GM19438 (cell line): ENCODE data around the gene PFKP.

Experiments used
- ATAC-seq: cut with Tn5 transposase; IDR thresholded peaks from one replicate; pipeline ENCODE4 v1.9.1; 2021; ENCODE audit warnings: low read depth; ENCODE audit not compliant: unreplicated experiment

The PFKP gene

DNA sequence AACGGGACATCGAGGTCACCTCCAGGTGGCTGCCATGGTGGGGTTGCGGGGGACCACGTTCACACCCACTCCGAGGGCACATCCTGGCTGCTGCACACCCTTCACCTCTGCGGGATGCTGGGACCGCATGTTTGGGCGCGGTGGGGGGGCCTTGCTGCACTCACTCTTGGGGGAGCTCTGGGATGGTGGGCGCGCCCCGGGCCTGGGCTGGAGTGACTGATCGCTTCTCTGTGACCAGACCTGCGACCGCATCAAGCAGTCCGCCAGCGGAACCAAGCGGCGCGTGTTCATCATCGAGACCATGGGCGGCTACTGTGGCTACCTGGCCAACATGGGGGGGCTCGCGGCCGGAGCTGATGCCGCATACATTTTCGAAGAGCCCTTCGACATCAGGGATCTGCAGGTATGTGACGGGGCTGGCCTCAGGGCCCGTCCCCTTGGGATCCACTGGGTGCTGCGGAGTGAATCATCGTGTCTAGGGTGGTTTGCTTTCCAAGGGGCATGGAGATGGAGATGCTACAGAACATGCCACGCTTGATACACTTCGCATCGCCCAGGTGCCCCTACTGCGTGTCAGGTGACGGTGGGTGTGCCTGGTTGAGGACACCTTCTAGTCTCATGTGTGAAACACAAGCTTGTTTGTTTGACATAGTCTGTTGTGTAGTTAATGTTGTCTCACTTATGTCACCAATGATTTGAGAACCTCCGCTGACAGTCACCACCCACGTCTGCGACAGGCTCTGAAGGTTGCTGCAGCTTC lies 62.4 kb downstream of the PFKP start:
- no peak for ATAC-seq

DNA sequence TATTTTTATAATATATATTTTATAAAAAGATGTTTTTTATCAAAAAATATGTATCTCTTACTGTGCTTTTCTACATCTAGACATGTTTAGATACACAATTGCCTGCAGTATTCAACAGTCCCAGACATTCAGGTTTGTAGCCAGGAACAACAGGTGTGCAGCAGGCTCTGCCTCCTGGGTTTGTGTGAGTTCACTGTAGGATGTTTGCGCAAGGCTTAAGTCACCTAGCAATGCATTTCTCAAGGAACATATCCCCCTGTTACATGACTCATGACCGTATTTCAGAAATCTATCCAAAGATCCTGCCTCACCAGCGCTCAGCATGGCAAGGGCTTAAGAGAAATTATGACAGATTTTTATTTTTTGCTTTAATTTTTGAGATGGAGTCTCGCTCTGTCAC lies 63.8 kb downstream of the PFKP start:
- ATAC-seq = no peak

DNA sequence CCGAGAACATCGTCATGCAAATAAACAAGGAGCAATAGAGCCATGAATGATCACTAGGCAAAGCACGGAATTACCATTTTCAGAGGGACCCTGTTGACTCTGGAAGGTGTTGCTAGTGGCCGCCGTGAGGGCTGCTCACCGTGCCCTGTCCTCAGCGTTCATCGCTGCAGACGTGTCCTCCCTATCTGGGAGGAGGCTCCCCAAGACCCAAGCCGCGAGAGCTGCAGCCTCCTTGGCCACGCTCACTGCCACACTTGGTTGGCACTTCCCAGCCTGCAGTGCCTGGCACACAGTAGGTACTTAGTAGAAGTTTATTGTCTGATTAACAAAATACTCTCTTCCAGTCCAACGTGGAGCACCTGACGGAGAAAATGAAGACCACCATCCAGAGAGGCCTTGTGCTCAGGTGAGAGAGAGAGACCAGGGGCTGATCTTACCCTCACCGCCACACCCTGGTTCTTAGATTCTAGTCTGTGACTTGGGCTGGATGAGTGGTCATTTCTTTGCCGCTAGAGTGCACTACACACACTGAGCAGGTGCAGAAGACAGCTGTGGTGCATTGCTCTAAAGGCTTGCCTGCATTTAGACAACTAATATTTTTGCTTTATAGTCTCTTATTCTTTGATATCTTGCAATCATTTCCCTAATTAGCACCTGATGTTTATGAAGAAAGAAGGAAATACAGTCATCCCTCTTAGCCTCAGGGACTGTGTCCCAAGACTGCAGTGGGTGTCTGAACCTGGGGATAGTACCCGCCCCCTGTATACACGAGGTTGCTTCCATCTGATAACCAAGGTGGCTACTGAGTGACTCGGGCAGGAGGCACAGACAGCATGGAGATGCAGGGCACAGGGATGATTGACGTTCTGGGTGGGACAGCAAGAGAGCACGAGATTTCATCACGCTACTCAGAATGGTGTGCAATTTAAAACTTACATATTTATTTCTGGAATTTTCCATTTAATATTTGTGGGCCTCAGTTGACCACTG lies 65.0 kb downstream of the PFKP start:
- no peak for ATAC-seq

DNA sequence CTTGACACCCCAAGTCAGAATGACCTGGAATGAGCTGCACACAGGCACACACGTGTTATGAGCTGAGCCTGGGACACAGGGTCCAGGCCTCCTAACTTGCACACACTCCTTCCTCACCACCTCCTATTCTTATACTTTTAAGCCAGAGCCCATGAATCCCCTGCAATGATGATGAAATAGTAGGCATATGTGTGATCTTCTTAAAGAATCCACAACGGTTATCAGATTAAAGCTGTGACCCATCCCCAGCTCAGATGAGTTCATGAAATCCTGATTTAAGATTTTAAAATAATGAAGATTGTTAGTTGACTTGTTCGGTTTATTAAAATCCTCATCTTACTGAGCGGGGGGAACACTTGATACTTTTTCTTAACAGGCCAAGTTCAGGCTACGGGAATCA lies 66.6 kb downstream of the PFKP start:
- ATAC-seq = no peak

DNA sequence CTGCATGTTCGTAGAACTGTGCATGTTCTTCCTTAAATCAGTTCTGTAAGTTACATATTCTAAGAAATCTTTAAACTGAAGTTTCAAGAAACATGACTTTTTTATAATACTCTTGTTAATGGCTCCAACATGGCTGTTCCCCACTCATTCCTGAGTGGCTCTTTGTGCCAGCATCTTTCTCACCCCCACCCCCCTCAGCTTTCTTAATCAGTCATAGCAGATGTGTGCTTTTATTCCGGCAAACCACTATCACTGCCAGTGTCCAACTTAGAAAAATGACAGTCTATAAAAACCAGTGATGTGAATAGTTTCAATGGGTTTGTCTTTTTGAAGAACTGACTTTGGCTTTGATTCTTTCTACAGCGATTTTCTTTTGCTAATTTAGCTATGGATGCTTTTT lies 67.7 kb downstream of the PFKP start:
- ATAC-seq = no peak

DNA sequence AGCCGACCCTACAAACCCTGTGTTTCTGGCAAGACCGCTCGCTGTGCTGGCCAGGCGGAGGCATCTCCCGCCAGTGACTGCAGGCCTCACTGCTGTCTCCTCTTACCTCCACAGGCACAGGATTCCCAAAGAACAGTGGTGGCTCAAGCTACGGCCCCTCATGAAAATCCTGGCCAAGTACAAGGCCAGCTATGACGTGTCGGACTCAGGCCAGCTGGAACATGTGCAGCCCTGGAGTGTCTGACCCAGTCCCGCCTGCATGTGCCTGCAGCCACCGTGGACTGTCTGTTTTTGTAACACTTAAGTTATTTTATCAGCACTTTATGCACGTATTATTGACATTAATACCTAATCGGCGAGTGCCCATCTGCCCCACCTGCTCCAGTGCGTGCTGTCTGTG lies 69.0 kb downstream of the PFKP start:
- ATAC-seq = no peak

DNA sequence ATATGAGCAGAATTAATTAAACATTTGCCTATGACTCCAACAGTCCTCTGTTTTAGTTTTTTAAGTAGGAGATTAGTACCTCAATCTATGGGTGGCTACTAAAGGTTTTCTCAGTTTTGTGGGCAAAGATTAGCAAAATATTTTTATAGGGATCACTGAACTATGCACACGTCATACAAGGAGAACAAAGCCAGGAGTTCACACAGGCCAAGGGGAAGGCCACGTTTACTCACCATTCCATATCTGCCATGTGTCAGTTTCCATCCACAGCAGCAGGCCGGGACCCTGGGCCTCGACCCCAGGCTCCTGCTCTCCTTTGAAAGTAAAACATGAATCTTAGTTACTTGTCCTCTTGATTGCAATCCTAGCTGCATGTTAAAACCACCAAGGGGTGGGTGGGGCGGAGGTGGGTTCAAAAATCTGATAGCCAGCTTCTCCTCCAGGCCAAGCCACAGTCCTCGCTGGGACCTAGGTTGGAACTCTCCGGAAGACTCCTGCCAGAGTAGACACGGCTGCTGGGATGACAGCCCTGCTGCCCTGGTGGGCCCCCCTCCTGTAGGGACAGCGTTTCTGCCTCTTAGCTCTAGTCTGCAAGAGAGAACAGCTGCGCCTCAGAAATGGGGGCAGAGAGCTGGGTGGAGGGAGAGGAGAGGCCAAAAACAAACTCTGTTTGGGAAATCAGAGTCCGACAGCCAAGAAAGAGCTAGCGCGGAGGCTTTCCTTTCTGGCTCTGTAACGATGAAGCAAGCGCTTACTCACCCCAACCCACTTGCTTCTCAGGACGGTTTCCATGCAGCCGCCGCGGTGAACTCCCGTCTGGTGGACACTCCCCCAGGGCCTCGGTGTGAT lies 69.6 kb downstream of the PFKP start:
- ATAC-seq = no peak

DNA sequence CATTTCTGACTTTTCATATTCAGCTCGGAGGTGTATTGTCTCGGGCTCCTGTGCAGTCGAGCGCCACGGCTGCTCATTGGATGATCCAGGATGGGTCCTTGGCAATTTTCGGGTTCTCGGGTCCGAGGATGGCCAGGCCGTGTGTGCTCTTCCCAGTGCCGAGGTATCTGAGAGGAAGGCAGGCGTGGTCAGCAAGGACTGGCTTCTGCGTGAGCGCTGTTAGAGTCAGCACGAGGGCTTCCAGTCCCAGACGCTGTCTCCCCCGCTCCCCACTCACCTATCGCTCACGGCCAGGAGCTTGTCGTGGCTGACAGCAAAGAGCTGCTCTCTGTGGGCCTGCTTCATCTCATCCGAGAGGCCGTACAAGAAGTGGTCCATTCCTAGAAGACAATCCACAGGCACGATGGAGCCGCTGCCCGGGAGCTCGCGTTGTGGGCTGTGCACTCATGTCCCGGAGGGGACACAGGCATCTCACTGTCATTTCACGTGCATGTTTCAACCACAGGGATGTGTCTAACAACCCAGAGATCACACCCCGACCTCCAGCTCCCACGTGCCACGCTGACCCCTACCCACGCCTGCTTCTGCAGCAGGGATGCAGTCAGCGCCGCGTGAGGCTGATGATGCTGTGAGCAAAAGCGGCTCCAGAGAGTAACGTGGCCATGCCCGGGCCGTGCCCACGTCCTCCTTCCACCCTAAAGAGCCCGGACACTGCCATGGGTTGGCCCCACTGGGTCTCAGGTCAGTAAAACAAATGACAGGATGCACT lies 70.8 kb downstream of the PFKP start:
- ATAC-seq = no peak

DNA sequence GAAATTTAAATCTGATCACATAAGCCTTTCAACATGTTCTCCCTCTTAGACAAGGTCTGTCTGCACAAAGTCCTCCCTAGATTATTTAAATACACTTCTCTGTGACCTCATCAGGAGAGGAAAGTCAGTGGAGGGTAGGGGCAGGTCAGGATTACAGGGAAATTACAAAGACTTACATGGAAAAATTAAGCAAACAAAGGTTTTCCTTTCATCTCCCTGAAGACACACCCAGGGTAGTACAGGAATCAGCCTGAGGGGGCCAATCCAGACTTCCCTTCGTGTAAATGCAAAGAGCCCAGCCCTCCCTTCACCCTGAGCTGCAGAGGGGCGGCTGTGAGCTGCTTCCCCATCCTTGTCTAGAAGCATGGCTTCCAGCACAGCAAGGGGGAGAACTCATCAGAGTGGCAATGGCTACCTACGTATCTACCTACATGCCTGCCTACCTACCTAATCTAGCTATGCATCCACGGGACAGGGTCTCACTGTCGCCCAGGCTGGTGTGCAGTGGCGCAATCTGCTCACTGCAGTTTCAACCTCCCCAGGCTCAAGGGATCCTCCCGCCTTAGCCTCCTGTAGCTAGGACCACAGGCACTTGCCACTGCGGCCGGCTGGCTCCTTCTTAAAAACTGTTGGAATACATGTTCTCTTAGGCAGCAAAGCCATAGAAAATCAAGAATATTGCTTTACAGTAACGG lies 72.0 kb downstream of the PFKP start:
- ATAC-seq = no peak

DNA sequence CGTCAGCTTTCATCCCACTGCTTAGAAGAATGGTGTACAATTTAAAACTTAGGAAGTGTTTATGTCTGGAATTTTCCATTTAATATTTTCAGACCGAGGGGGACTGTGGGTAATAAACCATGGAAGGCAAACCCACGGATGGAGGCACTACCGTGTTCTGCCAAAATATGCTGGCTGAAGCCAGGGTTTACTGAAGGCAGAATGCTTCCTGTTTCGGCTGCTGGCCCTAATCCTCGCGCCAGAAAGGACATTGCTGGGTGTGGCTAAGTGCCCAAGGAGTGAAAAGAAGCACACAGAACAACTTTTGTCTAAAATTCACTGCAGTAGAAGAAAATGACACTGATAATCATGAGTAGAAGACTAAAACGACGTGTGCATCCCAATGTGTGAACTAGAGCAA lies 72.9 kb downstream of the PFKP start:
- no peak for ATAC-seq

DNA sequence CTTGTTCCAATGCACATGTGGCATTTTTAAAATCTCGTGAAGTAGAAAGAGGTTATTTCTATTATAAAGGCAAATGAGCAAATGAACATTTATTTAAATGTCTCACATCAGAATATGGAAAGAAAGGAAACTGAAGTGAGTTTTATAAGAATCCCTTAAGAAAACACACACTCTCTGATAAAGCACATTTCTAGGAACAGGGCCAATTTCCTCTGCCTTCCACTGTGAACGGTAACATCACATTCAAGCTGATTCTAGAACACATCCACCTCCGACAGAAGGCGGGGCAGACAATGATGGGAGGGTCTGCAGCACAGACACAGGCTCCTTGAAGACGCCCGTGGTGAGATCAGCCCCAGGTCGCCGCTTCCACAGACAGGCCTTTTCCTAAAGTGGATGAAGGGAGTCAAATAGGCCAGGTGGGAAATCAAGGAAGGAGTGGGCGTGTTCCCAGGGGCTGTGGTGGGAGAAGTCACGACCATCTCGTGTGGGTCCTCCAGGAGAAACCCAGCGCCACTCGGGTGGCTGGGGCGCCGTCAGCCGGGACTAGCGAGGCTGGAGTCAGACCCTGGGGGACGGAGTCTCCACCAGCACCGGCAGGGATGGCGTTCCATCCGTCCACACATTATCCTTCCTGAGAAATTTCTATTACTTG lies 74.1 kb downstream of the PFKP start:
- no peak for ATAC-seq

DNA sequence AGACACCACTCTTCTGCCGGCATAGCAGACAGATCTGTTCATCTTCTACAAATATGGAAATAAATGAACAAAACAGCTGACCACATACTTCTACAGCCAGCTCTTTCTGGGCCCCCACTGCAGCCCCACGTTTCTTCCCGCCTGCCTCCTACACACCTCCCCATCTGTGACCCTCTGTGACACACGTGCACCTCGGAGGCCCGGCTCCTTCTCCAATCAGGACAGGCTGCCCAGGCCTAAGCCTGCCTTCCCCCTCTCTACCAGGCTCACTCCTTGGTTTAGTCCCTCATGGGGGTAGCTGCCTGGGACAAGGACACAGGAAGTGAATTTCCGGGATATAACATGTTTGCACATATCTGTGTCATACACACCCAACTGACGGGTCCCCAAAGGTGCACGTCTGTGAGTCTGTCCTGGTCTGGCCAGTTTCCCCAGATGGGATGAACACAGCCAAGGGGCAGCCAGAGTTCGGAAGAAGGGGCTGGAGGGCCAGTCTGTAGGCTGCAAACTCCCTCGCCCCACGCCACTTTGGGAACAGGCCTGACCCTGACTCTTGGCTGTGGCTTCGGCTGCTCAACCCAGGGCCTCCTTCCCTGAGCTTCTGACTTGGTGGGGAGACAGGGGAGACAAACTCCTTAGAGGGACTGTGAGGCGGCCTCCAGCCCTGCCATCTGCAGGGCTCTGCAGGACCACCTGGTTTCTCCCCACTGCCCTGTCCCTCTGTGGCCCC lies 75.0 kb downstream of the PFKP start:
- no peak for ATAC-seq

DNA sequence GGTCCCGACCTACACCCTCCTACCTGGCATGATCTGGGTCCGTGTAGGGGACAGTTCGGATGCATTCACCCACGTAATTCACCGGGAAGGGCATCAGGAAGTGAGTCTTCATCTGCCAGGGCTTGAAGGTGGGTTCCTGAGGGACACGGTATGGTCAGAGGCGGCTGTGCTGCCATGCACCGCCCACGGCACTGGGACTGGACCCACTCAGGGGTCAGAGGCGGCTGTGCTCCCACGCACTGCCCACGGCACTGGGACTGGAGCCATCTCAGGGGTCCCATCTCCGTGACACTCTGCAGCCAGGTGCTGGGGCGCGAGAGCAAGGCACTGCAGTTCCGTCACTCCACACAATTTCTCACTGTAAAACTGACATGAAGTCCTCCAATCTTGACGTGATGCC lies 76.0 kb downstream of the PFKP start:
- ATAC-seq = no peak

DNA sequence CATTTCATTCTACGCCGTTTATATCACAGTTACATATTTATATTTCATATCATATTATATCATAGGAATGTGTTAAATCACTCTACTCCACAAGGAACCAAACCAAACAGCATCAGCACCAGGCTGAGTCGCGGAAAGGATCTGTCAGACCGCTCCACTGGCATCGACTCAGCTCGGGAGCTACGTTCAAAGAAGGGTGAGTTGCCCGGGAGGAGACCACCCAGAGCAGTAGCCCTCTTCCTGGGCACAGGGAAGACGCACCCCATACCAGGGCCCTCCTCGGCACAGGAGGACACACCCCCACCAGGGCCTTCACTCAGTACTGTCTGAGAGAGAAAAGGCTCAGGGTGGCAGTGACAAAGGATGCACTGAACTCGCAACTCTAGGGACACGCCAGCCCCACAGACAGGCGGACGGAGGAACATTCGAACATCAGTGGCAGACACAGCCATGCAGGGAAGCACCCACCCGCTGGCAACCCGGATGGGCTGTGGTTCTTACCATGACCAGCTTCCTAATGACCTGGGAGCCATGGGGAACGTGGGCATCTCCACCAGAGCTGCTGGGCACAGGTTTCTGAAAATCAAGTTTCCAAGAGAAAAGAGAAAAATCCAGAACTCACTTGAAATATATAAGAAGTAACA lies 76.6 kb downstream of the PFKP start:
- no peak for ATAC-seq

DNA sequence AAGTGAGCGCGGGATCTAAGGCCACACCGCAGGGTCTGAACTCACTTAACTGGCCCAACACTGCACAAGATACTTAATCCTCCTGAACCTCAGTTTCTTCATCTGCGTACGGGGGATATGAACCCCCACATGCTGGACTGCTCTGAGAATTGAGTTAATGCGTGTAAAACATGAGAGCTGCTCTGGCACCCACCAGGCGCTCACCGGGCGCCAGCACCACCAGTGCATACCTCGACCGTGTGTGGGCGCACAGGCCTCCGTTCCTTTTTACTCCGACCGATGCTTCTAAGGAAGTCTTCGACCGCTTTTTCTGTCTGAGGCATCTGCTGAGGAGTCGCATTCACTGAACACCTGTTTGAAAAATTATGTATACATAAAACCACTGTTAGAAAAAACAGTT lies 78.0 kb downstream of the PFKP start:
- no peak for ATAC-seq

DNA sequence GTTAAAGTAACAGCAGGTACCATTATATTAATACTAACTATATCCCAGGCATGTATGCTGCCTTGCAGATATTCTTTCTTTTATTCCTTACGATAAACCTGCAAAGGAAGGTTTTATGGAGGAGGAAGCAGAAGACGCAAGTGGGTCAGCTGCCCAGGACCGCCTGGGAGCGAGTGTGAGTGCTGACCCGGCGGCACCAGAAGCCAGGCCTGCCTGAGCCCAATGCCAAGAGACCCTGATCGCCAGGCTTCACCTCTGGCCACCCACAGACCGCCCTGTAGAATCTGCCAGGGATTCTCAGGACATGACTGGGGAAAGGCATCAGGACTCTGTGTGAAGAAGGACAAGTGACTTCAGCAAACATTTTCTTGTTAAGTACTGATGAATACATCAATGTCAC lies 78.9 kb downstream of the PFKP start:
- ATAC-seq = no peak

DNA sequence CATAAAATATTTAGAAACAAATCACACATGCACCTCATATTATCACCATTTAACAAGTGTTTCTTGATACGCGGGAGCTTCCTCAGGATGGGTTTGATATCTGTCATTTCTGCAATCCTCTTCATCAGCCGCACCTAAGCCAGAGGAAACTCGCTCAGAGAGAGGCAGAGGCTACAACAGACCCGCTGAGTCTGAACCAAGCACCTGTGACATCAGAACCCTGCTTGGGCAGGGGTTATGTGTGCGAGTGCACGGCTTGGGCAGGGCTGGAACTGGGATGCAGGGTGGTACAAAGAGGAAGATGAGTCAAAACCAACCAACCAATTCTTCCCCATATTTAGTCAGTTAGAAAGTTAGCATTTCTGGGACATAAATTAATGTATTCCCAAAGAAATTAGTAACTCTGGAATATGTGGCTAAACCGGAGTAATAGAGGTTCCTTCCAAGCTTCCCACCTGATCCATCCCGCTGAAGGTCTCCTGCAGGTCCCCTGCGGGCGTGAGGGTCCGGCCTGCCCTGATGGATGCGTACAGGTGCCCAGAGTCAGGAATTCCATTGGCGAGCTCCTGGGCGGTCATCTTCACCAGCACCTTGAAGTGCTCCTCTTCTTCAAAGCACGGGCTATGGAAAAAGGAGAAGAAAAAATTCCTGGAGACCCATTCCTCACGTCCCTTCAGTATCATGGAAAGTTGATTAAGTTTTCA lies 79.9 kb downstream of the PFKP start:
- ATAC-seq = no peak
